ENCODE results near the gene GRM3. TPM values are rescaled to one million over a fixed set of nuclear protein-coding genes. Genes with fewer than 3 reads are reported as not detected.

GRM3 gene
- total RNA-seq, 1 donor from 2014 or later = not detected

DNA sequence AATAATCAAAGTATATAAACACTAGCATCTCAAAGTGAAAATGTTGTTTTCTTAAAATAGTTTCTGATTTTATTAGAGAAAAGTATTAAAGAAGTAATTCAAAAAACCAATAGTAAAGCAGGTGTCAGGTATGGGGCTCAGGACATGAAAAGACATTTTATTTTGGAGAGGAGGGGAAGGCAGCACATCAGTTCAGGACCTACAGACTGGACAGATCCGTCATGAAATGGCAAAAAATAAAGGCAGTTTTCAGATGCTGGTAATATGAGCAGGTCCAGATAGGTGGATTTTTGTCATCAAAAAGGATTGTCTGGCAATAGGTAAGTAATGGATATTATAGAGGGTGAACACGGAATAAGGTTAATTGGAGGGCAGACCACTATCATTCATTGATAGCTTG is 49.0 kb downstream of the GRM3 start:
- intact Hi-C loops (cut with micrococcal nuclease) = no loop called here

DNA sequence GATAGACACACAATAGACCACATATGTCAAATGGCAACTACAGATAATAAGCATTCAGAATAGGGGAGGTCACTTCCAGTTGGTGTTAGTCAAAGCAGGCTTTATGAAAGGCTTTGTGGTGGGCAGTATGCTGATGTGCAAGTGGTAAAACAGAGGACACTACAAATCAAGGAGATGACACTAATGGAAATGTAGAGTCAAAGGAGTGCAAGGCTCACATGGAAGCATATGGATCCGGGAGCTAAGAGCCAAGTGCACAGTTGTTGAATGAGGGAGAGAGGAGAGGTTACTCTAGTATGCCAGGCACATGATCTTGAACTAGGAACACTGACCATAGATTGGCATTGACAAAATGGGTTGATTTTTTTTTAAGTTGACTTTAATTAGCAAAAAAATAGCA is 62.7 kb downstream of the GRM3 start:
- intact Hi-C loops (cut with micrococcal nuclease) = no loop called here

DNA sequence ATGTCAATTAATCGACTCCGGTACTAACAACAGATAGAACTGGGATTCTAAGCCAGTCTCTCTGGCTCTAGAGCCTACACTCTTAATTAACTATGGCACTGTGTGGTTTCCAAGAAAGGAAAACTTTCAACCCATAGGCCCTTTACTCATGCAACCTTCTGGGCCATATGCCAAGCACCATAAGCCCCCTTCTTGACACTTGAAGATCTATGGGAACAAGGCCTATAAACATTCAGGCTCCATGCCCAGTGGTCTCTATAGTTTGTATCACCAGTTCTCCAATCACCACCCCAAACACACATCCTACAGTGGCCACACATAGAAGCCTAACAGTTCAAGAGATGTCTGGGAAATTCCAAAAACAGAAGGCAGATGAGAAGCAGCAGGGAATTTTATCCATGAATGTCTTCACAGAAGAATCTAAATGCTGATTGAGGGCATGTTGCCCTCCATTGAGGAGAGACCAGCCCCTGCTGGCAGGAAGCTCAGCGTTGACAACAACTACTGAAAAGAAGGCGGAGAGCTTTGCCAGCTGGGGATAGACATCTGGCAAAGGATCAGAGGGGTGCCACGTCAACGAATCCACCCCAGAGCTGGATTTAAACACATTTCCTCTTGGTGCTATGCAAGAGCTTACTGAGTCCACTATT is 64.4 kb downstream of the GRM3 start:
- intact Hi-C loops (cut with micrococcal nuclease) = no loop called here

DNA sequence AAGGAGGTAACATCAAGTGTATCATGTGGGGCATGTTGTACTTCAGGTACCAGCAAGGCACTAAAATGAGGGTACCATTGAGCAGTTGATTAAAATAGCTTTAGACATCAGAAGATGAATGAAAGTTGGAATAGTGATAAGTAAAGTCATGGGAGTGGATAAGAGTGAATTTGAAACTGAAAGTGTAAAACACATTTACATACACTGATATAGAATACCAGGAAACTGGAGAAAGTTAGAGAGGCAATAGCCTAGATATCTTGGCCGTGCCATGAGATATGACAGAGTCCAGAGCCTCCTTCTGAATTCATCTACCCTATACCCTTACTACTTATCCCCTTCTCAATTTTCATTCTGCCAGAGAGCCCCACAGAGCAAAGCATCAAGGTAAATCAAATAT is 76.6 kb downstream of the GRM3 start:
- intact Hi-C loops (cut with micrococcal nuclease) = no loop called here

DNA sequence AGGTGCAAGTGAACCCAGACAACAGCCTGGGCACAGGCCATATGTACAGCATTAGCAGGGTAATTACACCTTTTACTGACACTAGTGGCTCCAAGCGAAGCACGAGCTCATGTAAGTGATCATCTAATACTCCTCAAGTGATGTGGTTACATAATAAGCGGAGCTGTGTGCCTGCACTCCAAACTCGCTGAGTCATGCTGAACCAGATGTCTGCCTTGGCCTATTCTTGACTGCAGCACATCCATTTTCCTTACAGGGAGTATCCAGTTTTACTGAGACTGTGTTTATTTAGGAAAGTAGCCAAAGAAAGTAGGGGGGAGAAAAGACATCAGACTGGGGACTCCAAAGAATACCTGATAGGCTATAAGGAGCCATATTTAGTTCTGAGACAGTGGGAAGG is 90.1 kb downstream of the GRM3 start:
- intact Hi-C loops (cut with micrococcal nuclease) = no loop called here

DNA sequence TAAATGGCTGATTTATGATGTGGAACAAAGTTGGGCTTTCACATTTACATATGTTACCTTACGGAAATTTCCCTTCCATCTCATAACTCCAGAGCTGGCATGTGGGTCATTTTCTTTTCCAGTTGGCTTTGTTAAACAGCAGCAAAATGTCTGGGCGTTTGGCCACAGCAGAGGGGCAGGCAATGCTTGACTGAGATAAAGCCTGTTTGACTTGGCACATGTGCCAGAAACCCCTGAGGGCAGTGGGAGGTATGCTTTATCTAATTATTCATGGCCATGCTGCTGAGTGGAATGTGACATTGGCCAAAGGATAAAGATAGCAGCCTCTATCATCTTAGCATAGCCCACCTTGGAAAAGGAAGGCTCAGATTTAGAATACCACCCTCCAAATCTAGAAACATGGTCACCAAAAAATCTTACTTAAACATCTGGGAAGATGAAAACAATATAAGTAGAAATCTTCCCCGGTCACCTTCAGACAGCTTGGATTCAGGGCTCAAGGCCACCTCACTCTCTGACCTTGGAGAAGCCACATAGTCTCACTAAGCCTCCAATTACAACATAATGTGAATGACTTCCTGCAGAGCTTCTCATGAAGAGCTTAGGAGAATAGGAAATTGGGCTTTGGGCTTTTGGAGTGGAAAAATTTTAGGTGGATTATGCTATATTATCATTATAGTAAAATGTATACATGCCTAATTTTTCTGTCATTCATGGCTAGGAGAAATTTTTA is 101.5 kb downstream of the GRM3 start:
- intact Hi-C loops (cut with micrococcal nuclease) = no loop called here

DNA sequence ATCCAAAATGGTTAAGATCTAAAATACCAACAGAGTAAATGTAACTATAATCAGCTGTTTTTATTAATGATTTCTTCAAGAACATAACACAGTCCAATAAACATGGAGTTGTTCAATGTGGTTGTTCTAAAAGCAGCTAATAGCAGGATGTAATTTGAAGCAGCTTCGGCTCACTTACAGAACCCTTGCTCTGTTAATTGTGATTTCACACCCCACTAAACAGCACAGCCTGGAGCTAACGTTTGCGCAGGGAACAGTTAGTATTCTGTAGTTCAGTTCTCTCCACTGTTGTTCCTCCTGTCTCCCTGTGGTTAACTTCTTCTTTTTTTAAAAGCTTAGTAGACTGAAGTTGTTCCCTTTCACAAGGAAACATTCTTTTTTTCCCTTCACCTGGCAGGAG is 104.0 kb downstream of the GRM3 start:
- intact Hi-C loops (cut with micrococcal nuclease) = no loop called here

DNA sequence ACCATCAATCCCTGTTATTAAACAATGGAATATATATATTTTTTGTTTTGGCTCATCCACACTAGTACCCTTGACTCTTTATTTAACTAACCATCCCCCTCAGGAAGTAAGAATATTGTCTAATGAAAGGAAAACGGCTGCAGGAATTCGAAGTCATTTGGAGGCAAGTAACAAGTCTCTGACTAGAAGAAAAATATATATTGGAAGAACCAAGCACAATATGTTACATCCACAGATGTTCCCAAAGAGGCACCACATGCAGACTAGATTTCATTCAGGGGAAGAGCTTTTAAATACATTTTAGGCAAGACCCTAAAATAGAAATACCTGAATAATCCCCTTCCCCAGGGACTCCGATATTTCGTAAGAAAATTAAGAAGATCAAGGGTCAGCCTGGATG is 104.5 kb downstream of the GRM3 start:
- intact Hi-C loops (cut with micrococcal nuclease) = no loop called here

DNA sequence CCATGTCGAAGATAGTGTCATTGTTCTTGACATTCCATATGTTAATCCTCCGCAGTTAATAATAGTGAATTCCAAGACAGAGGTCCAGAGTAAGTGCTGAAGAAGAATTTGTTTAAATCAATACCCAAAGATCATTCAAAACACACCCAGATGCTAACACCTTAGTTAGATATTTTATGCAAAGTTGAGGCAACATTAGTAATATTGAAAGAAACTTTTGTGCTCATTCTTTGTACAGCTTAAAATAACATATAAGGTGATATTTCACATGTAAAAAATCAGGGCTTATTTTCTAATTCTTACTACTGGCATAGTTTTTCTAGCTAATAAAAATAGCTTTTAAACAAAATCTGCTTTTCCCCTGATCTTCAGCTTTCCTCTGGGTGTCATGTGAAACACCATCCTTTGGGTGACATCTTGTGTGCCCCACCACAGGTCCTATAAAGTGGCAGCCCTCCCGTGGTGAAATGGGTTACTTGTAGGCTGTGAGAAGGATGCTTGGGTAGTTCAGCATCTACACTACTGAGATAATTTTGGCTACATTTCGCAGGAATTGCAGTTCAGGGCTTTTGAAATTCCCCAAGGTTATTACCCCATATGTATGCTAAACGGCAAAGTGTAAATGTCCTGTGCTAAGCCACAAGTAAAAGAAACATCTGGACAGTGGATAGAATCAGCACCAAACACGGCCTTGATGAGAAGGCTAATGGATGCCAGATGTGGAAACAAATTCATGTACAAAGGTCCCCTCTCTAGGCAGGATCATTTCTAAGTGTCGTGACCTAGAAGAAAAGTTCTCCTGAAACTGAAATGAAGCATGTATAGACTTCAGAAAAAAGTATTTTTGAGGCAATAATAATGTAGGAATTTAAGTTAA is 105.4 kb downstream of the GRM3 start:
- intact Hi-C loops (cut with micrococcal nuclease) = no loop called here

DNA sequence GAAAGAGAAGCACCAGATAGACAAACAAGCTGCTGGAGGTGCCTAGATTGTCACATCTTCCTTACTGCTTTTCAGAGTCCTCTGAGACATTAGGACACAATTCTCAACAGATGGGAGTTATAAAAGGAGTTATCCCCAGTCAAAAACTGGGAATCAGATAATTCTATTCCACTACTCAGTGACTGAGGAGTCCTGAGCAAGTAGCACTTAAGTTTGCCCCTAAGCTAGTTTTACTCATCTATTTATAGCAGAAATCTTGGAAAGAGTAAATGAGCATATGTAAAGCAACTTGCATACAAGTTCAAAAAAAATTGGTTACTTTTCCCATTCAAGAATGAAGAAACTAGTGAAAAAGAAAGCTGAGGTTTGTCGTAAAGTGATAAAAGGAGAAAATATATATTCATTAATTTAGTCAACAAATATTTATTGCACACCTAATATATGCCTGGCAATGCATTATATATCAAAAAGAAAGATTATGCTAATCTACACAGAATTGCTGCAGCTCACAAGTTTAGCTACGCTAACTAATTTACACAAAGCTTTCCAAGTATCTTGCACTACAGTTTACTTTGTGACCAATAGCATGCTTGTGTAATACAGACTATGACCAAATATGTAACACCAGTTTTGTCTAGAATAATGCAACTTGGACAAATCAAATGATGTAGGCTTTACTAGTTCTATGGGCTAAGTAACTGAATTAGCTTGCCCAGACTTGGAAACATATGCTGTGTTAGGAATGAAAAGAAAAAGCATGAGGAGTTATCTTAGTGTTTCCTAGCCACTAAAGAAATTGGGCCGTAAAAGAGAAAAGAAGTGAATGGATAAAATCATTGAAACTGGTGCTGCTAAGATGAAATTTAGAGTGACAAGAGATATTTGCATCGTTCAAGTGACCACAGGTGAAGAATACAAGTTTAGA is 106.3 kb downstream of the GRM3 start:
- intact Hi-C loops (cut with micrococcal nuclease) = no loop called here

DNA sequence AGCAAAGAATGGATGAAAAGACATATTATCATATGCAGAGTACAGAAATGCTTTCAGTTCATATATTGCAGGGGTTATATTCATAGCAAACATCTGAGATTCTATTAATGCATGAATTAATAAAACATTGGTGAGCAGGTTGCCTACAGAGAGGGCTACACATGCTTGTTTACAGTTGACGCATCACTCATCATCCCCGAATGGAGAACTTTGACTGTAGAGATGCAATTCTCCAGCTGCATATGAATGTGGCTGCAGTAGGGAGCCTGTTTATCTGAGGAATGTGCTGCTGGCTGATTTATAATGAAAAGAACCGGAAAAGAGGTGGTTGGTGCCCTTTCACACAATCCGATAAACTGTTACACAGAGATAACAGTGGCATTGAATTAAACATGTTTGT is 116.5 kb downstream of the GRM3 start:
- intact Hi-C loops (cut with micrococcal nuclease) = no loop called here

DNA sequence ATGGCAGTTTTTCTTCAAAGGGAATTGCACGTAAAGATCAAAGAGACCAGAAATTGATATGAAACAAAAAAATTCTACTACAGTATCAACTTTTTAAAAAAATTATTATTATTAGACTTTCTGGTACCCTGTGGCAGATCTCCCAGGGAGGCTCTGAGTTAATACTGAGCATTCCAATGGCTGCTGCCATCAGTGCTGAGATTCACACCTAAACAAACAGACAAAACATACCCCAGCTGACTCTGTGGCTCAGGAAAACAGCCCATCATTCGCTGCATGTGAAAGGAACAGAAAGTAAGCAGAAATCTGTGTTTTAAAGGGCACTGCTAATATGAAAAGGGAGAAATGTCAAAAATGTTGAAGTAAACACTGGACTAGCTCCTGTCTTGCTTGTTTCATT is 118.4 kb downstream of the GRM3 start:
- intact Hi-C loops (cut with micrococcal nuclease) = no loop called here

DNA sequence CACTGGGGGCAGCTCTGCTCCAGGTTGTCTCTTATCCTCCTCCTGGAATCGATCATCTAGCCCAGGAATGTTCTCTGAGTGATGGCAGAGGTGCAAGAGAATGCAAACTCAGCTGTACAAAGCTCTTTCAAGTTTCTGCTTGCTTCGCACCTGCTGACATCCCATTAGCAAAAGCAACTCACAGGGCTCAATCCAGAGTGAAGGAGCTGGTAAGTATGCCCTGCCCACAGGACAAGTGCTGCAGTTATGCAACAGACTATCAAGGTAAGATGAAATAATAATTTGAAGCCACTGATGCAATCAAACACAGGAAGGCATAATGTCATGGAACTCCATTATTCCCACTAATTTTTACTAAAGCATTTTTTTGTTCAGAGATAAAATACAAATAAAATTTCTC is 122.2 kb downstream of the GRM3 start:
- intact Hi-C loops (cut with micrococcal nuclease) = no loop called here

DNA sequence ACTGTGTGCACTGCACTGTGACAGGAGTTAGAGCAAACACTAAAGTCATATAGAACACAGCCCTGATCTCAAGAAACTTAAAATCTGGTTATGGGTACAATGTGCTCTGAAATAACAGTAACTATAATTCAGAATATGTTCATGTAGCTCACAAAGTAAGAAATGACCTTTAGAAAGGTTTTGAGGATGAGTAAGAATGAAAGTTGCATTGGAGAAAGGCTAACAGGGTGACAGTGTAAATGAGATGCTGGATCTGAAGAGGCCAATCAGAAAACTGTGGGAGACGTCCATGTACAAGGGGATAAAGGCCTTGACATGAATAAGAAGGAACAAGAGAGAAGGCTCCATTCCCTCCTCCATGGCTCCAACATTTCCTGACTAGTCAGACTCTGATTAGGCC is 124.7 kb downstream of the GRM3 start:
- intact Hi-C loops (cut with micrococcal nuclease) = no loop called here

DNA sequence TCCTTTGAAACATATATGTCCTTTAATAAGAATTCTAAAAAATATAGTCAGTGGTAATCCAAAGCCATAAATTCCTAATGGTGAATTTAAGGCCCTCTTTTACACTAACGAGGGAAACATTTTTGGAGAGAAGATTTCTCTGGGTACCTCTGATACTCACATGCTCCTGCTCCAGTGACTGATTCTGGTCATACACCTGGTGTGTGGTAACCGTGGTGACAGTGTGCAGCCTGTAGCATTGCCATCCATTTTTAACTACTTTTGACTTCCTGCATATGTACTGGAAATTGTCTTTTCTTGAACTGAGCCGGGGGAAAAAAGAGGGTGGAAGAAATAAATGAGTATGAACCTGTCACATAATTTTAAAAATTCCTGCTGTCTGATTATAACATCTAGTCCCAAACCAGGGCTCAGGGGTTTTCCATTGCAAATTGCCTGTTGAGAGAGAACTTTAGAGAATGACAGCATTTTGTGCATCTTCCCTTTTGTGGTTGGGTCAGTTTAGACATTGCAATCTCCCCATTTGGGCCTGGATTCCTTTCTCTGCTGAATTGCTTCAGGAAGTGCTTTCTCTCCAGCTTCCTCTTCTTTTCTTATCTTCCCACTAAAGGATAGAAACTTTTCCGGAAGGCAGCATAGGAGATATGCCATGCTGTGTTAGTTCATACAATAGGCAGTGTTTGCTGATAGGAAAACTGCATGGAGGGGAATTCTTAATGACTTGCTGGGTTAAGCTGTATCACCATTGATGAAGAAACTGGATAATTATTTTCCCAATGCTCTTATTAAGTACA is 125.5 kb downstream of the GRM3 start:
- intact Hi-C loops (cut with micrococcal nuclease) = no loop called here

DNA sequence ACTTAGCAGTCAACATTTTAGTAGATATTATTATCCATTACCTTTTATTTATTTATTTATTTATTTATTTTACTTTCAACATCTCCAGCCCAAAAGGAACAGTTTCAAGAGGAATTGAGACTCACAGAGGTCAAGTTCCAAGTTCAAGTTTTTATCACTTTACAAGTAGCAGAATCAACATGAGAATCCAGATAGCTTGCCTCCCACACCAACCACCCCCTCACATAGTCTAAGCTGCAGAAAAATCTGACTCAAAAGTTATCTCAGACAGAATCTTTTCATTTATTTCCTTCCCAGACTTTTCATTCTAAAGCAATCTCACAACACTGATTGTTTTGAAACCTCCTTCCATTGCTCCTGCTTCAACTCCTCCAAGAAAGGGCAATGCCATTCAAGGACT is 129.6 kb downstream of the GRM3 start:
- intact Hi-C loops (cut with micrococcal nuclease) = no loop called here

DNA sequence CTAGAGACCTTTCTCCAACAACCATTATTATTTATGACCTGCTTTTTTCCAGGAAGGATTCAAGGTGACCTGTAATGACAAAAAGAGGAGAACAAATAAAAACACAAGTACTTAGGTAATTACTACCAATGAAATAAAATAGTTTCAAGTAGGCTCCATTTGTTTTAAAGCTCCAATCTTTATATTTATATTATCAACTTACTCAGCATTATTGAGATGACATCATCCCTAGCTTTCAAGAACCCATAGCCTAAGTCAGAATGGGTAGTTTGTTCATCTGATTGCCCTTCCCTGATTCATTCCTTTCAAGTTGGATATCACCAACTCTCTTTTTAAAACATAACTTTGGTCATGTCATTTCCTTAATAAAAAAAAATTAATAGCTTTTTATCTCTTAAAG is 131.5 kb downstream of the GRM3 start:
- intact Hi-C loops (cut with micrococcal nuclease) = no loop called here

DNA sequence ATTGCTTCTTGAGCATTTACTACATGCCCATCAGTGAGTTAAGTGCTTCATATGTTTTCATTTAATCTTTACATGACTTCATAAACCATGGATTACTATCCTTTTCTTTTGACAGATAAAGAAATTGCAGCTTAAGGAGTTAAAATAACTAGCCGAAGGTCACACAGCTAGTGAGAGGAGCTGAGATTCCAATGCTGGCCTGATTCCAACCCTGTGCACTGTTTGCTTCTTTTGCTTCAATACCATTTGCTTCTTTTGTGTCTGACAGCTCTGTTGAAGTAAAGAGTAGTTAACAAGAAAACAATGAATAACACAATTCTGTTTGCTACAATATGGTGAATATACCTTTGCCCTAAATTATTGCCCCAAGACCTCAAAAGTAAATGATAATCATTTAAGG is 132.4 kb downstream of the GRM3 start:
- intact Hi-C loops (cut with micrococcal nuclease) = no loop called here

DNA sequence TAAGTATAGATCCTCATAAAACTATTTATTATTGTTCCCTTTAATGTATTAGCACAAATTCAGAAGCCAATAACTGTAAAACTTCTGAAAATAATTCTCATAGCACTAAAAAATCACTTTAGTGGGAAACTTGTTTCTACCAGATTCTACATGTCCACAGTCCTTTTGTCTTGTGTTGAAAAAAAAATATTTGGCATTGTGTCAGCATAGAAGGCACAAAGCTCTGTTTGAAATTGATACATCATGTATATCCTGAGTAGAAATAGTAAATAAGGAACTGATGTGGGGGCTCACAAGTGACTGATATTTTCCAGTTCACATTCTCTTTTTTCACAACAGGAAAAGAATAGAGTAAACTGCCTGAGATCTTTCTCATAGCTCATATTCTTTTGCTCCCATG is 134.6 kb downstream of the GRM3 start:
- intact Hi-C loops (cut with micrococcal nuclease) = no loop called here

DNA sequence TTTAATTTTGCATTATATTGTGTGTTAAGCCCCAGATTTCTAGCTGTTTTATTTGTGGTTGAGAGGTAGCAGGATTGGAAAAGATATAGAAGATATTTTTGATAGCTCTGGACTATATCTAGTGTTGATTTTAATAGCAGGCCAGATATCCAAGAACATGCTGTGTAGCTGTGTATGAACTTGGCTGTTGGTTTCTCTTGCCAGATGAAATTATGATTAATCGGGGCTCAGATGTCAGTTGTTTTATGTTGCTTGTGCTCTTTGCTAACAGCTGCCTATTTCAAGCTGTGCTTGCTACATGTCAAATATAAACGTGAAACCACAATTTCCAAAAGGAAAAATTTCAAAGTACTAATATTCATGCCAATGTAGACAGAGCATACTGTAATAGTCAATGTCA is 141.1 kb downstream of the GRM3 start:
- intact Hi-C loops (cut with micrococcal nuclease) = no loop called here

DNA sequence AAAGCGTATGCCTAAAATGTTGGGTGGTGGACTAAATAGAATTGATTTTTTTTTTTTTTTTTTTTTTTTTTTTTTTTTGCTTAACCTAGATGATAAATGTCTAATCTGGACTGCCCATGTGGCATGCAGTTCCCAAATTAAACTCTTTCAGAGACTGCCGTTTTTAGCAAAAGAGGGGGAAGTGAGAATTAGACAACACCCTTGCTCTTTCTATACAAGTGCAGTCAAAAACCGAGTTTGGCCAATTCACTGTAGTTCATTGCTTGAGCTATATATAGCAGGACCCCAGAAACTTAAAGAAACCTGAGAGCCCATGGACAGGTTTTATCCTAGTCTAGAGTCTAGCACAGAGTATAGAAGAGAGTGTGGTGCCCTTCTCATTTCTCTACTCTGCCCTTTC is 141.9 kb downstream of the GRM3 start:
- intact Hi-C loops (cut with micrococcal nuclease) = no loop called here

All from T-helper 2 cell treated with Interferon-gamma antibody and Interleukin-4, amounts not matched to agents 100 ng/mL and 5 ng/mL, for 36 hours (primary cell).